Measurements from ENCODE around the gene FNDC3A. TPM values are rescaled to one million over a fixed set of nuclear protein-coding genes. Genes with fewer than 3 reads are reported as not detected.

The FNDC3A gene
- polyA plus RNA-seq, 1 of the 3 experiments (the other 2 are of a cell fraction): 27.7 TPM

GRCh38 chr13:48975101-48975855, 434 bp upstream of the FNDC3A start:
- CTCF ChIA-PET: interaction anchor here (1.5 kb wide), 1 partner anchor 9 kb away, joined by 4 read pairs; no protein-coding TSS in a partner anchor
- peak overlapping the region; percentile 78 for H3K4me2 ChIP-seq
- peak overlapping the region; percentile 73 to 88 for H3K4me3 ChIP-seq (ENCODE audit: low read depth in 2 of 2, low read length in 1 of 2)
- peak overlapping the region; percentile 93 for H2AFZ ChIP-seq (ENCODE audit: low read depth)
- DNase-seq: peak; percentile 30
- peaks cover 17% of the 10 kb centered on the region; the same call in 1 of the 2 replicates for H4K20me1 ChIP-seq (ENCODE audit: insufficient read depth)
- POLR2A ChIA-PET: interaction anchor here (1.2 to 2.2 kb wide), 2 partner anchors 9 to 22 kb away, joined by 6 read pairs; no protein-coding TSS in a partner anchor
- peak overlapping the region; percentile 97 to 99 for H3K27ac ChIP-seq (ENCODE audit: low read depth in 2 of 2, low read length in 1 of 2)
- H3K27me3 ChIP-seq (ENCODE audit: insufficient read depth): no peaks in the 10 kb centered on the region
- peaks cover 23% of the 10 kb centered on the region for H3F3A ChIP-seq (replicated peaks; ENCODE audit: insufficient read depth)
- H3K4me1 ChIP-seq (ENCODE audit: control insufficient read depth in 1 of 2, insufficient read depth in 2 of 2, low read depth in 1 of 2, low read length in 1 of 2): peaks cover 12 to 14% of the 10 kb centered on the region in 2 experiments; a peak in 3 of 4 replicates
- H3K9me3 ChIP-seq: no peaks in the 10 kb centered on the region
- peaks cover 0 to 4% of the 10 kb centered on the region in 2 experiments for H3K36me3 ChIP-seq (replicated peaks in 1 of 2; ENCODE audit: control insufficient read depth in 1 of 2, insufficient read depth in 2 of 2, low read length in 1 of 2)
- peak overlapping the region; percentile 93 for H3K9ac ChIP-seq
- H3K79me2 ChIP-seq (ENCODE audit: insufficient read depth): peaks cover 49% of the 10 kb centered on the region
- WGBS (ENCODE audit: low lambda C conversion rate): 10% methylated on average over 45 of the region's 50 CpGs
- H3K9me2 ChIP-seq: no peaks in the 10 kb centered on the region
- TF ChIP-seq, protein P1, sequence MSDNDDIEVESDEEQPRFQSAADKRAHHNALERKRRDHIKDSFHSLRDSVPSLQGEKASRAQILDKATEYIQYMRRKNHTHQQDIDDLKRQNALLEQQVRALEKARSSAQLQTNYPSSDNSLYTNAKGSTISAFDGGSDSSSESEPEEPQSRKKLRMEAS (IDR thresholded peaks at IDR 0.05; ENCODE audit: low read depth): peak; percentile 18; the same call in 1 of the 2 replicates
- peak; percentile 6 for TF ChIP-seq CHD2 (IDR thresholded peaks at IDR 0.05; ENCODE audit: low read length, partially characterized antibody)
- 0 out of 2 replicates have a peak, but pooled peaks have one; percentile 10 for TF ChIP-seq ELF1 (IDR thresholded peaks at IDR 0.05)
- no peak for TF ChIP-seq SIN3A (IDR thresholded peaks at IDR 0.05; ENCODE audit: borderline replicate concordance, low read depth, low read length)
- TF ChIP-seq, protein P2, sequence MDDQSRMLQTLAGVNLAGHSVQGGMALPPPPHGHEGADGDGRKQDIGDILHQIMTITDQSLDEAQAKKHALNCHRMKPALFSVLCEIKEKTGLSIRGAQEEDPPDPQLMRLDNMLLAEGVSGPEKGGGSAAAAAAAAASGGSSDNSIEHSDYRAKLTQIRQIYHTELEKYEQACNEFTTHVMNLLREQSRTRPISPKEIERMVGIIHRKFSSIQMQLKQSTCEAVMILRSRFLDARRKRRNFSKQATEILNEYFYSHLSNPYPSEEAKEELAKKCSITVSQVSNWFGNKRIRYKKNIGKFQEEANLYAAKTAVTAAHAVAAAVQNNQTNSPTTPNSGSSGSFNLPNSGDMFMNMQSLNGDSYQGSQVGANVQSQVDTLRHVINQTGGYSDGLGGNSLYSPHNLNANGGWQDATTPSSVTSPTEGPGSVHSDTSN (IDR thresholded peaks at IDR 0.05): no peak
- TF ChIP-seq, protein P3, sequence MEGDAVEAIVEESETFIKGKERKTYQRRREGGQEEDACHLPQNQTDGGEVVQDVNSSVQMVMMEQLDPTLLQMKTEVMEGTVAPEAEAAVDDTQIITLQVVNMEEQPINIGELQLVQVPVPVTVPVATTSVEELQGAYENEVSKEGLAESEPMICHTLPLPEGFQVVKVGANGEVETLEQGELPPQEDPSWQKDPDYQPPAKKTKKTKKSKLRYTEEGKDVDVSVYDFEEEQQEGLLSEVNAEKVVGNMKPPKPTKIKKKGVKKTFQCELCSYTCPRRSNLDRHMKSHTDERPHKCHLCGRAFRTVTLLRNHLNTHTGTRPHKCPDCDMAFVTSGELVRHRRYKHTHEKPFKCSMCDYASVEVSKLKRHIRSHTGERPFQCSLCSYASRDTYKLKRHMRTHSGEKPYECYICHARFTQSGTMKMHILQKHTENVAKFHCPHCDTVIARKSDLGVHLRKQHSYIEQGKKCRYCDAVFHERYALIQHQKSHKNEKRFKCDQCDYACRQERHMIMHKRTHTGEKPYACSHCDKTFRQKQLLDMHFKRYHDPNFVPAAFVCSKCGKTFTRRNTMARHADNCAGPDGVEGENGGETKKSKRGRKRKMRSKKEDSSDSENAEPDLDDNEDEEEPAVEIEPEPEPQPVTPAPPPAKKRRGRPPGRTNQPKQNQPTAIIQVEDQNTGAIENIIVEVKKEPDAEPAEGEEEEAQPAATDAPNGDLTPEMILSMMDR (IDR thresholded peaks at IDR 0.05): peak; percentile 24
- TF ChIP-seq RAD21 (IDR thresholded peaks at IDR 0.05; ENCODE audit: low read length): peak; percentile 36
- TF ChIP-seq SMC3 (IDR thresholded peaks at IDR 0.05; ENCODE audit: low read depth, low read length): peak; percentile 5; the same call in 1 of the 2 replicates

- POLR2A ChIA-PET: interaction anchor here (1.1 to 2.2 kb wide), 2 partner anchors 21 to 816 kb away, joined by 3 to 6 read pairs; partner anchors contain the start of gene KPNA3
- Histone ChIP-seq H3F3A (replicated peaks; ENCODE audit: insufficient read depth) (peaks cover 31% of the 10 kb centered on the region), H3K4me3 (ENCODE audit: low read depth in 2 of 2, low read length in 1 of 2) (peak overlapping the region; percentile 73 to 88), H3K27me3 (ENCODE audit: insufficient read depth) (no peaks in the 10 kb centered on the region), H3K36me3 (replicated peaks in 1 of 2; ENCODE audit: control insufficient read depth in 1 of 2, insufficient read depth in 2 of 2, low read length in 1 of 2) (peaks cover 0 to 16% of the 10 kb centered on the region in 2 experiments), H3K4me2 (peak overlapping the region; percentile 78), H4K20me1 (ENCODE audit: insufficient read depth) (peaks cover 32% of the 10 kb centered on the region; the same call in 1 of the 2 replicates), H3K27ac (ENCODE audit: low read depth in 2 of 2, low read length in 1 of 2) (peak overlapping the region; percentile 97 to 99), H2AFZ (ENCODE audit: low read depth) (peak overlapping the region; percentile 72; the same call in 1 of the 2 replicates), H3K9me2 (no peaks in the 10 kb centered on the region), H3K9me3 (no peaks in the 10 kb centered on the region), H3K79me2 (ENCODE audit: insufficient read depth) (peaks cover 63% of the 10 kb centered on the region), H3K4me1 (ENCODE audit: control insufficient read depth in 1 of 2, insufficient read depth in 2 of 2, low read depth in 1 of 2, low read length in 1 of 2) (peaks cover 14 to 21% of the 10 kb centered on the region in 2 experiments; a peak in 3 of 4 replicates), H3K9ac (peak overlapping the region; percentile 87)
- CTCF ChIA-PET: no interaction called here
- DNase-seq: no peak
- under 1% methylated on average over 26 of the region's 40 CpGs for WGBS (ENCODE audit: low lambda C conversion rate)
- TF ChIP-seq FOXM1 (IDR thresholded peaks at IDR 0.05; ENCODE audit: low read depth) (no peak), TCF12 (IDR thresholded peaks at IDR 0.05) (no peak; the same call in 1 of the 2 replicates), RAD21 (IDR thresholded peaks at IDR 0.05; ENCODE audit: low read length) (0 out of 2 replicates have a peak, but pooled peaks have one; percentile 3), POLR2AphosphoS5 (IDR thresholded peaks at IDR 0.05; ENCODE audit: low read depth, low read length) (no peak; the same call in 1 of the 2 replicates), MXI1 (IDR thresholded peaks at IDR 0.05; ENCODE audit: low read depth, low read length) (peak; percentile 20; the same call in 1 of the 2 replicates), TAF1 (IDR thresholded peaks at IDR 0.05; ENCODE audit: borderline replicate concordance, low read depth, low read length) (peak; percentile 56; the same call in 1 of the 2 replicates), USF2 (IDR thresholded peaks at IDR 0.05; ENCODE audit: borderline replicate concordance, low read depth, low read length) (no peak), REST (IDR thresholded peaks at IDR 0.05; ENCODE audit: low read depth, low read length) (no peak)
- TF ChIP-seq, protein P1 (IDR thresholded peaks at IDR 0.05; ENCODE audit: low read depth): peak; percentile 30; the same call in 1 of the 2 replicates
These were observed 1.0 kb downstream of the FNDC3A start for GRCh38 chr13:48976576-48977285.

Measured in SK-N-SH (cell line).